Neural cell (in vitro differentiated cells): ENCODE measurements around the gene SLC6A16.

Experiments used
- EP300 ChIP-seq: fragments of 450-650 bp; conservative IDR thresholded peaks from 2 replicates; pipeline ENCODE4 v1.6.1; 2014; ENCODE audit warnings: antibody characterized with exemption, mild to moderate bottlenecking, moderate library complexity; ENCODE audit not compliant: poor library complexity, severe bottlenecking
- EZH2 ChIP-seq: fragments of 200-600, 300-800 bp; shearing (Covaris generic), sonication (generic); IDR thresholded peaks from 2 replicates; pipeline ENCODE4 v1.6.1; 2014; ENCODE audit warnings: antibody characterized with exemption, low read length, borderline replicate concordance, mild to moderate bottlenecking; ENCODE audit not compliant: insufficient read depth, poor library complexity, severe bottlenecking

DNA sequence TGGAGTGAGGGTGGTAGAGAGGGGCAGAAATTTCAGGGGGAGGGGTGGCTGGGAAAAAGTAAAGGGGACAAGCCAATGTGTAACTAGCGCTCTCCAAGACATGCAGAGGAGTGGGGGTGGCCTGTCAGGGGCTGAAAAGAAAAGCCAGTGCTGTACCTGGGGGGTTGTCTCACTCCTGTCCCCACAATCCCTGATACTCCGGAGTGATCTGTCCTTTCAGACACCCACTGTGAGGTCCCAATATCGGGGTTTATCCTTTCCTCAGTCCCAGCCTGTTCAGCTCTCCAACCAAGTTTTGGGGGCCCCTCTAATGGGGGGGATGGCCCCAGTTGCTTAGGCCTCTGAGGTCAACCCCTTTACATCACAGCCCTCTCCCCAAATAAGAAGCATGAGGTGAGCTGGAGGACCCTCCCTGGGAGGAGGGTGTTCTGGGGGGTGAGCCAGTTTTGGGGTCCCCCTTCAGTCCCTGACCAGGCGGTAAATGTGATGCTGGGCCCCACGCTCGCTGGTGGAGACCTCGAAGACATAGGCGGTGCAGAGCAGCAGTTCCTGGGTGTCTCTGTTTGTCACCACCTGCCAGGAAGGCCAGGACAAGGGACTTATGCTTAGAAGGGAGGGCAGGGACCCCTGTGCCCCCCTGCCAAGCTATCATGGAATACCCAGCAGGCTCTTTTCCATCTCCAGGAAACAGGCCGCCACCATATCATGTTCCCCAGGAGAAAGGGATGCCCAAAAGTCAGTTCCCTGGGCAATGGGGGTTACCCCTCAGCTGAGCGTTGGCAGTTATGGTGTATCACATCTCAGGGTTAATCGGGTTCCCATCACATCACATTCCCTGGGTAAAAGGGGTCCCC, 16.1 kb upstream of the SLC6A16 start:
- TF ChIP-seq EP300, result no peak
- no peak for TF ChIP-seq EZH2
